ENCODE measurements around the gene RPS27A. TPM values are rescaled to one million over a fixed set of nuclear protein-coding genes. Genes with fewer than 3 reads are reported as not detected.
"Not testable (repeated sequence)": the region's sequence is repeated elsewhere in the genome, so short reads cannot be mapped to it uniquely, and the experiment has no call there.

RPS27A gene
- total and polyA plus RNA-seq, 2 experiments from 2014 or later = 775 to 1,144 TPM

DNA sequence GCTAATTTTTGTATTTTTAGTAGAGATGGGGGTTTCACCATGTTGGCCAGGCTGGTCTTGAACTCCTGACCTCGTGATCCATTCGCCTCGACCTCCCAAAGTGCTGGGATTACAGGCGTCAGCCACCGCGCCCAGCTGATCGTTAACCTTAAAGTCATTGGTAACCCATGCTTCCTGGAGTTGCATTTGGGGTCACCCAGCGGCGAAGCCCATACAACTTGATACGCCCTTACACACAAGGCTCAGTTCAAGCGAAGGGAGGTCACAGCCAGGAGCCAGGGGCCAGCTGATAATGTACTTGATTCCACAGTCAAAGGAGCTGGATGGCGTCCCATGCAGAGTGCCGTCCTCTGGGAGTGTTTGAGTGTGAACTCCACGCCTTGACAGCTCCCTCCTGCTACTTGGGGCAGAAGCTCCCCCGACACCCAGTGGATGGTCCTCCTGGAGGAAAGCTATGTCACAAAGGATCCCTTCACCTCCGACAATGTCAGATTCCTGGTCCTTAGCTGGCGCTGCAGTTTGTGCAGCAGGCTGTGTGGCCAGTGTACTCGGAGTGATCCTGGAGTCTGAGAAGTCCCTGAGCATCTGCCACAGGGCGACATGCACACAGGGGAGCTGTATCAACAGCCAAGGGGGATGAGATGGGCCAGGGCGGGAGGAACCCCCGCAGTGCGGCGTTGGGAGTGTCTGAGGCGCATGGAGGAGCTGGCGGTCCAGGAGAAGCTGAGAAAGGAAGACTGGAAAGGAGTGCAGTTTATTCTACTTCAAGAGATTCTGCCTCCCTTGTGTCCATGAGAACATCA is 8.3 kb upstream of the RPS27A start:
- H2AFZ ChIP-seq = peak overlapping the region; percentile 88

DNA sequence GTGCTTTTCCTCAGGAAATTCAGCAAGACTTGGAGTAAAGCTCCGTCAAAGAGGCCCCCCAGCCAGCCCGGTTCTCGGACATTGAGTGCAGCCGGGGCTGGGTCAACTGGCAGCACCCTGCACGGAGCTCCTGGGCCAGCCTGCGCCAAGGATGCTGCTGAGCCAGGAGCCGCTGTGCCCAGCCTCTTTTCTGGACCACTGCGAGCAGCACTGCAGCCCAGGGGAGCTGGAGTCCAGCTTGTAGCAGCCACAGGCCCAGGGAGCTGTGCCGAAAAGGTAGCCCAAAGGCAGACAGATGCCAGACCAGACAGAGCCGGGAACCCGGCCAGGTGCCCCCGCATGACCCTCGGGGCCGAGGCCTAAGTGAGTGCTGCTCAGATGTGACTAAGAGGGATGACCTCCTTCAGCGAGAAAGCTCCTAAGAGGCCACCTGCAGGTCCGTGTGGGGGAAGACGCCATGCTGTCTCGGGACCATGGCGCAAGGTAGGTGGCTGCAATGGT is 7.7 kb upstream of the RPS27A start:
- Histone ChIP-seq H3K36me3 (ENCODE audit: low read depth) (no peaks in the 10 kb centered on the region), H3K4me2 (ENCODE audit: unreplicated experiment) (no peak overlapping the region), H3K79me2 (ENCODE audit: insufficient read depth) (peaks cover 41% of the 10 kb centered on the region), H3K4me3 (no peak overlapping the region), H3F3A (ENCODE audit: insufficient read depth) (peaks cover 7% of the 10 kb centered on the region; the same call in 1 of the 2 replicates), H3K9me3 (ENCODE audit: low read depth) (no peaks in the 10 kb centered on the region), H3K4me1 (ENCODE audit: insufficient read depth) (no peaks in the 10 kb centered on the region; the same call in 1 of the 2 replicates), H3K9me2 (ENCODE audit: insufficient read depth) (no peaks in the 10 kb centered on the region), H3K9ac (no peak overlapping the region), H2AFZ (no peak overlapping the region), H3K27ac (no peak overlapping the region), H4K20me1 (ENCODE audit: insufficient read depth) (no peaks in the 10 kb centered on the region), H3K27me3 (replicated peaks; ENCODE audit: insufficient read depth) (no peaks in the 10 kb centered on the region)
- no peak for DNase-seq
- in situ Hi-C loops (cut with MboI) = no loop called here
- 70 to 75% methylated on average over 16 to 19 of the region's 19 CpGs for WGBS, 2 experiments (ENCODE audit: low coverage in 1 of 2, low lambda C conversion rate in 2 of 2, missing lambda C conversion rate in 2 of 2)
- no peak for TF ChIP-seq EZH2 (IDR thresholded peaks at IDR 0.05; ENCODE audit: insufficient read depth, poor library complexity, severe bottlenecking)
- TF ChIP-seq EZH2phosphoT487 (IDR thresholded peaks at IDR 0.05; ENCODE audit: insufficient read depth, low read depth) = no peak

More for the DNA sequence above, 8.3 kb upstream of the RPS27A start:
- Histone ChIP-seq H3K9me2 (ENCODE audit: insufficient read depth) (no peaks in the 10 kb centered on the region), H3K4me1 (ENCODE audit: insufficient read depth) (no peaks in the 10 kb centered on the region; the same call in 1 of the 2 replicates), H3K4me2 (ENCODE audit: unreplicated experiment) (peak overlapping the region; percentile 74), H3K9me3 (ENCODE audit: low read depth) (no peaks in the 10 kb centered on the region), H3K36me3 (ENCODE audit: low read depth) (no peaks in the 10 kb centered on the region), H3K4me3 (peak overlapping the region; percentile 70), H4K20me1 (ENCODE audit: insufficient read depth) (no peaks in the 10 kb centered on the region), H3F3A (ENCODE audit: insufficient read depth) (peaks cover 7% of the 10 kb centered on the region; the same call in 1 of the 2 replicates), H3K27ac (peak overlapping the region; percentile 56), H3K9ac (peak overlapping the region; percentile 87), H3K27me3 (replicated peaks; ENCODE audit: insufficient read depth) (no peaks in the 10 kb centered on the region), H3K79me2 (ENCODE audit: insufficient read depth) (peaks cover 34% of the 10 kb centered on the region)
- WGBS, 2 experiments (ENCODE audit: low coverage in 1 of 2, low lambda C conversion rate in 2 of 2, missing lambda C conversion rate in 2 of 2) = 84 to 85% methylated on average over 25 of the region's 25 CpGs
- in situ Hi-C loops (cut with MboI) = no loop called here
- no peak for DNase-seq
- TF ChIP-seq EZH2 (IDR thresholded peaks at IDR 0.05; ENCODE audit: insufficient read depth, poor library complexity, severe bottlenecking) (no peak), EZH2phosphoT487 (IDR thresholded peaks at IDR 0.05; ENCODE audit: insufficient read depth, low read depth) (no peak)

GRCh38 chr2:55225481-55226020 is 6.9 kb upstream of the RPS27A start:
- Histone ChIP-seq H3K9me2 (ENCODE audit: insufficient read depth) (no peaks in the 10 kb centered on the region), H3K4me2 (ENCODE audit: unreplicated experiment) (no peak overlapping the region), H3K79me2 (ENCODE audit: insufficient read depth) (peaks cover 48% of the 10 kb centered on the region), H3K9ac (no peak overlapping the region), H2AFZ (no peak overlapping the region), H3F3A (ENCODE audit: insufficient read depth) (peaks cover 7% of the 10 kb centered on the region; the same call in 1 of the 2 replicates), H4K20me1 (ENCODE audit: insufficient read depth) (no peaks in the 10 kb centered on the region), H3K4me3 (no peak overlapping the region), H3K36me3 (ENCODE audit: low read depth) (no peaks in the 10 kb centered on the region), H3K4me1 (ENCODE audit: insufficient read depth) (no peaks in the 10 kb centered on the region; the same call in 1 of the 2 replicates), H3K27ac (no peak overlapping the region), H3K9me3 (ENCODE audit: low read depth) (no peaks in the 10 kb centered on the region), H3K27me3 (replicated peaks; ENCODE audit: insufficient read depth) (no peaks in the 10 kb centered on the region)
- WGBS, 2 experiments (ENCODE audit: low coverage in 1 of 2, low lambda C conversion rate in 2 of 2, missing lambda C conversion rate in 2 of 2) = 80 to 84% methylated on average over 17 to 19 of the region's 19 CpGs
- DNase-seq = no peak
- in situ Hi-C loops (cut with MboI) = no loop called here
- TF ChIP-seq EZH2 (IDR thresholded peaks at IDR 0.05; ENCODE audit: insufficient read depth, poor library complexity, severe bottlenecking) (no peak), EZH2phosphoT487 (IDR thresholded peaks at IDR 0.05; ENCODE audit: insufficient read depth, low read depth) (no peak)

DNA sequence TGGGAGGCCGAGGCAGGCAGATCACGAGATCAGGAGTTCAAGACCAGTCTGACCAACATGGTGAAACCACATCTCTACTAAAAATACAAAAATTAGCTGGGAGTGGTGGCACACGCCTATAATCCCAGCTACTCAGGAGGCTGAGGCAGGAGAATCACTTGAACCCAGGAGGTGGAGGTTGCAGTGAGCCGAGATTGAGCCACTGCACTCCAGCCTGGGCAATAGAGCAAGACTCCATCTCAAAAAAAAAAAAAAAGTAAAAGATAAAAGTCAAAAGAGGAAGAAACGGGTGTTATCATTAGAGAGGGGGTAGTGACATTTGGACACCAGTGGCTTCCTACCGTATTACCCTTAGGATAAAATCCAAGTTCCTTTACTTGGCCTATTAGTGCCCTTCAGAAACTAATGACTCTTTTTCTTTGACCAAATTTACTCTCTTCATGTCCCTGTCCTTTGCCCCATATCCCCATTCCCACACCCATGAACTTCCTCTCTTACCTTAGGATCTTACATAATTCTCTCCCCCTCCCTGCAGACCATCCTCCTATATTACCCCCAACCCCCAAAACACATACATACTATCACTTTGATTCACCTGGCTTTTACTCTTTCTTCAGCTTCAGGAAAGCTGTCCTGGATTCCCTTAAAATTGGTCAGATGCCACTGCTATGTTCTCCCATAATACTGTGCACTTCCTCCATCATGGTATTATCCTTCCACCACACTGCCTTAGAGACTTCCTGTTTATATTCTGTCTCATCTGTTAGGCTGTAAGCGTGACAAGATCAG is 4.9 kb upstream of the RPS27A start:
- H4K20me1 ChIP-seq (ENCODE audit: insufficient read depth); H3K4me1 ChIP-seq (ENCODE audit: insufficient read depth); H3K27me3 ChIP-seq (replicated peaks; ENCODE audit: insufficient read depth); DNase-seq; H2AFZ ChIP-seq; H3K27ac ChIP-seq; H3K4me3 ChIP-seq; H3K9me2 ChIP-seq (ENCODE audit: insufficient read depth); H3F3A ChIP-seq (ENCODE audit: insufficient read depth); H3K9ac ChIP-seq; in situ Hi-C loops (cut with MboI); H3K36me3 ChIP-seq (ENCODE audit: low read depth); H3K4me2 ChIP-seq (ENCODE audit: unreplicated experiment); H3K9me3 ChIP-seq (ENCODE audit: low read depth): not testable (repeated sequence)
- peaks cover 65% of the 10 kb centered on the region for H3K79me2 ChIP-seq (ENCODE audit: insufficient read depth)
- WGBS, 2 experiments (ENCODE audit: low coverage in 1 of 2, low lambda C conversion rate in 2 of 2, missing lambda C conversion rate in 2 of 2) = 80 to 81% methylated on average over 7 of the region's 7 CpGs

All from GM23248 (cell line).